Liver (tissue), 3 donors: Measurements from ENCODE around the gene CABYR.

Experiments used
- EGR1 ChIP-seq, 2 donors: IDR thresholded peaks; 2 replicates each; pipeline ENCODE4 v1.6.1; 2016 to 2018; ENCODE audit warnings: antibody characterized with exemption in 2 of 2, low read depth in 2 of 2
- GABPA ChIP-seq, 2 donors: IDR thresholded peaks in 1 of 2; conservative IDR thresholded peaks in 1 of 2; 2 replicates each; pipeline ENCODE4 v1.6.1; 2016; ENCODE audit warnings: antibody characterized with exemption in 2 of 2, mild to moderate bottlenecking in 1 of 2, moderate library complexity in 1 of 2
- HNF4A ChIP-seq, 2 donors: conservative IDR thresholded peaks; 2 replicates each; pipeline ENCODE4 v1.6.1; 2016; ENCODE audit warnings: antibody characterized with exemption in 2 of 2, mild to moderate bottlenecking in 2 of 2
- JUND ChIP-seq, 2 donors: IDR thresholded peaks; 2 replicates each; pipeline ENCODE4 v1.6.1; 2016; ENCODE audit warnings: antibody characterized with exemption in 2 of 2
- RAD21 ChIP-seq, 2 donors: IDR thresholded peaks; 2 replicates each; pipeline ENCODE4 v1.6.1; 2016; ENCODE audit warnings: antibody characterized with exemption in 2 of 2, mild to moderate bottlenecking in 2 of 2
- RXRA ChIP-seq, 2 donors: IDR thresholded peaks; 2 replicates each; pipeline ENCODE4 v1.6.1; 2017 to 2018; ENCODE audit warnings: antibody characterized with exemption in 2 of 2, mild to moderate bottlenecking in 1 of 2
- SP1 ChIP-seq: IDR thresholded peaks from 2 replicates; pipeline ENCODE4 v1.6.1; 2018; ENCODE audit warnings: antibody characterized with exemption, mild to moderate bottlenecking
- TAF1 ChIP-seq: conservative IDR thresholded peaks from 2 replicates; pipeline ENCODE4 v1.6.1; 2016; ENCODE audit warnings: antibody characterized with exemption, mild to moderate bottlenecking
- YY1 ChIP-seq: IDR thresholded peaks from 2 replicates; pipeline ENCODE4 v1.6.1; 2016; ENCODE audit warnings: antibody characterized with exemption, mild to moderate bottlenecking
- TF ChIP-seq, protein P1 (sequence below): fragments of 150-350 bp; IDR thresholded peaks from 2 replicates; pipeline ENCODE4 v1.5.1; 2017; ENCODE audit warnings: improper control_type of control experiment, low read depth, low read length; ENCODE audit not compliant: missing input control
- TF ChIP-seq, protein P2 (sequence below): IDR thresholded peaks from 2 replicates; pipeline ENCODE4 v1.6.1; 2016; ENCODE audit warnings: antibody characterized with exemption
- TF ChIP-seq, protein P3 (sequence below): IDR thresholded peaks from 2 replicates; pipeline ENCODE4 v1.6.1; 2016; ENCODE audit warnings: antibody characterized with exemption
- TF ChIP-seq, protein P4 (sequence below): IDR thresholded peaks from 2 replicates; pipeline ENCODE4 v1.6.1; 2016; ENCODE audit warnings: antibody characterized with exemption, mild to moderate bottlenecking
- donor health status: healthy.
- donor health status: healthy.

DNA sequence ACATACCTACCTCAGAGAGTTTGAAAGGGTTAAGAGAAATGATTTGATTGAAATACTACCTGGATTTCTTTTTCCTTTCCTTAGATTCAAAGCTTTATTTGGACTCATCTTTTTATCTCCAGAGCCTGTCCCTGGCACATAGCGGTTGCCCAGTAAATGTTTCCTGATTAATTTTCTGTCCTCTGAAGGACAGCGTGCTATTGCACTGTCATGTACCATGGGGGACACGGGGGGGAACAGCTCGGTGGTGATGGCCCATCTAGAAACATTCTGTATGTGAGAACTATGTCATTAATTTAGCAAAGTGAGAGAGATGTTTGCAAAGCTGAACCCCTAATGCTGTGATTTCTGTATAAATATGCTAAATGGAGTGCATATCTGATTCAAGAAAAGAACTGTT, 26.4 kb upstream of the CABYR start:
- no peak for TF ChIP-seq RAD21 (IDR thresholded peaks at IDR 0.05)
- TF ChIP-seq, protein P1, sequence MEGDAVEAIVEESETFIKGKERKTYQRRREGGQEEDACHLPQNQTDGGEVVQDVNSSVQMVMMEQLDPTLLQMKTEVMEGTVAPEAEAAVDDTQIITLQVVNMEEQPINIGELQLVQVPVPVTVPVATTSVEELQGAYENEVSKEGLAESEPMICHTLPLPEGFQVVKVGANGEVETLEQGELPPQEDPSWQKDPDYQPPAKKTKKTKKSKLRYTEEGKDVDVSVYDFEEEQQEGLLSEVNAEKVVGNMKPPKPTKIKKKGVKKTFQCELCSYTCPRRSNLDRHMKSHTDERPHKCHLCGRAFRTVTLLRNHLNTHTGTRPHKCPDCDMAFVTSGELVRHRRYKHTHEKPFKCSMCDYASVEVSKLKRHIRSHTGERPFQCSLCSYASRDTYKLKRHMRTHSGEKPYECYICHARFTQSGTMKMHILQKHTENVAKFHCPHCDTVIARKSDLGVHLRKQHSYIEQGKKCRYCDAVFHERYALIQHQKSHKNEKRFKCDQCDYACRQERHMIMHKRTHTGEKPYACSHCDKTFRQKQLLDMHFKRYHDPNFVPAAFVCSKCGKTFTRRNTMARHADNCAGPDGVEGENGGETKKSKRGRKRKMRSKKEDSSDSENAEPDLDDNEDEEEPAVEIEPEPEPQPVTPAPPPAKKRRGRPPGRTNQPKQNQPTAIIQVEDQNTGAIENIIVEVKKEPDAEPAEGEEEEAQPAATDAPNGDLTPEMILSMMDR = no peak
- TF ChIP-seq, protein P2, sequence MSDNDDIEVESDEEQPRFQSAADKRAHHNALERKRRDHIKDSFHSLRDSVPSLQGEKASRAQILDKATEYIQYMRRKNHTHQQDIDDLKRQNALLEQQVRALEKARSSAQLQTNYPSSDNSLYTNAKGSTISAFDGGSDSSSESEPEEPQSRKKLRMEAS = no peak
- no peak for TF ChIP-seq YY1
- TF ChIP-seq EGR1 (IDR thresholded peaks at IDR 0.05; ENCODE audit: low read depth in 2 of 2) = no peak
- TF ChIP-seq TAF1 = no peak
- TF ChIP-seq, protein P3, sequence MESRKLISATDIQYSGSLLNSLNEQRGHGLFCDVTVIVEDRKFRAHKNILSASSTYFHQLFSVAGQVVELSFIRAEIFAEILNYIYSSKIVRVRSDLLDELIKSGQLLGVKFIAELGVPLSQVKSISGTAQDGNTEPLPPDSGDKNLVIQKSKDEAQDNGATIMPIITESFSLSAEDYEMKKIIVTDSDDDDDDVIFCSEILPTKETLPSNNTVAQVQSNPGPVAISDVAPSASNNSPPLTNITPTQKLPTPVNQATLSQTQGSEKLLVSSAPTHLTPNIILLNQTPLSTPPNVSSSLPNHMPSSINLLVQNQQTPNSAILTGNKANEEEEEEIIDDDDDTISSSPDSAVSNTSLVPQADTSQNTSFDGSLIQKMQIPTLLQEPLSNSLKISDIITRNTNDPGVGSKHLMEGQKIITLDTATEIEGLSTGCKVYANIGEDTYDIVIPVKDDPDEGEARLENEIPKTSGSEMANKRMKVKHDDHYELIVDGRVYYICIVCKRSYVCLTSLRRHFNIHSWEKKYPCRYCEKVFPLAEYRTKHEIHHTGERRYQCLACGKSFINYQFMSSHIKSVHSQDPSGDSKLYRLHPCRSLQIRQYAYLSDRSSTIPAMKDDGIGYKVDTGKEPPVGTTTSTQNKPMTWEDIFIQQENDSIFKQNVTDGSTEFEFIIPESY = no peak
- TF ChIP-seq JUND (IDR thresholded peaks at IDR 0.05) = no peak
- no peak for TF ChIP-seq GABPA (IDR thresholded peaks at IDR 0.05 in 1 of 2, conservative IDR thresholded peaks at IDR 0.05 in 1 of 2)
- TF ChIP-seq, protein P4, sequence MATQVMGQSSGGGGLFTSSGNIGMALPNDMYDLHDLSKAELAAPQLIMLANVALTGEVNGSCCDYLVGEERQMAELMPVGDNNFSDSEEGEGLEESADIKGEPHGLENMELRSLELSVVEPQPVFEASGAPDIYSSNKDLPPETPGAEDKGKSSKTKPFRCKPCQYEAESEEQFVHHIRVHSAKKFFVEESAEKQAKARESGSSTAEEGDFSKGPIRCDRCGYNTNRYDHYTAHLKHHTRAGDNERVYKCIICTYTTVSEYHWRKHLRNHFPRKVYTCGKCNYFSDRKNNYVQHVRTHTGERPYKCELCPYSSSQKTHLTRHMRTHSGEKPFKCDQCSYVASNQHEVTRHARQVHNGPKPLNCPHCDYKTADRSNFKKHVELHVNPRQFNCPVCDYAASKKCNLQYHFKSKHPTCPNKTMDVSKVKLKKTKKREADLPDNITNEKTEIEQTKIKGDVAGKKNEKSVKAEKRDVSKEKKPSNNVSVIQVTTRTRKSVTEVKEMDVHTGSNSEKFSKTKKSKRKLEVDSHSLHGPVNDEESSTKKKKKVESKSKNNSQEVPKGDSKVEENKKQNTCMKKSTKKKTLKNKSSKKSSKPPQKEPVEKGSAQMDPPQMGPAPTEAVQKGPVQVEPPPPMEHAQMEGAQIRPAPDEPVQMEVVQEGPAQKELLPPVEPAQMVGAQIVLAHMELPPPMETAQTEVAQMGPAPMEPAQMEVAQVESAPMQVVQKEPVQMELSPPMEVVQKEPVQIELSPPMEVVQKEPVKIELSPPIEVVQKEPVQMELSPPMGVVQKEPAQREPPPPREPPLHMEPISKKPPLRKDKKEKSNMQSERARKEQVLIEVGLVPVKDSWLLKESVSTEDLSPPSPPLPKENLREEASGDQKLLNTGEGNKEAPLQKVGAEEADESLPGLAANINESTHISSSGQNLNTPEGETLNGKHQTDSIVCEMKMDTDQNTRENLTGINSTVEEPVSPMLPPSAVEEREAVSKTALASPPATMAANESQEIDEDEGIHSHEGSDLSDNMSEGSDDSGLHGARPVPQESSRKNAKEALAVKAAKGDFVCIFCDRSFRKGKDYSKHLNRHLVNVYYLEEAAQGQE = no peak
- no peak for TF ChIP-seq RXRA (IDR thresholded peaks at IDR 0.05)
- no peak for TF ChIP-seq SP1
- TF ChIP-seq HNF4A (conservative IDR thresholded peaks at IDR 0.05) = no peak
